Fibroblast of lung (primary cell): ENCODE results near the gene HHIPL1. TPM values are rescaled to one million over a fixed set of nuclear protein-coding genes. Genes with fewer than 3 reads are reported as not detected.

Experiments used
- DNase-seq, 2 donors: peaks; one replicate each; pipeline versions ENCODE4 v3.0.0 to v3.0.0-alpha.2; 2010; ENCODE audit warnings: low read depth in 2 of 2
- H2AFZ ChIP-seq: 2 replicates; pipeline ENCODE4 v1.5.1; 2012; ENCODE audit warnings: low read length, control low read depth, inconsistent platforms
- H3K27ac ChIP-seq: 2 replicates; pipeline ENCODE4 v1.5.1; 2011; ENCODE audit warnings: low read length, control low read depth; ENCODE audit not compliant: insufficient read depth
- H3K27me3 ChIP-seq: 2 replicates; pipeline ENCODE4 v1.5.1; 2011; ENCODE audit warnings: mild to moderate bottlenecking, low read length; ENCODE audit not compliant: control insufficient read depth, insufficient read depth
- H3K36me3 ChIP-seq: 2 replicates; pipeline ENCODE4 v1.5.1; 2011; ENCODE audit warnings: low read length; ENCODE audit not compliant: control insufficient read depth, insufficient read depth
- H3K4me1 ChIP-seq: 2 replicates; pipeline ENCODE4 v1.5.1; 2011; ENCODE audit warnings: low read length; ENCODE audit not compliant: control insufficient read depth, insufficient read depth; ENCODE audit errors: extremely low read depth
- H3K4me2 ChIP-seq: 2 replicates; pipeline ENCODE4 v1.5.1; 2011; ENCODE audit warnings: low read length, control low read depth; ENCODE audit not compliant: insufficient read depth; ENCODE audit errors: extremely low read depth
- H3K4me3 ChIP-seq, 4 experiments: fragments of 200-600 bp in 1 of 4; sonication (generic) in 1 of 4; replicated peaks in 1 of 4; 2 replicates each; pipeline ENCODE4 v1.5.1; 2011 to 2016; ENCODE audit warnings: low read length in 4 of 4, low read depth in 3 of 4, mild to moderate bottlenecking in 3 of 4, control low read depth in 2 of 4, inconsistent platforms in 1 of 4, mixed read lengths in 1 of 4; ENCODE audit not compliant: insufficient read depth in 1 of 4; ENCODE audit errors: control extremely low read depth in 1 of 4
- H3K79me2 ChIP-seq: 2 replicates; pipeline ENCODE4 v1.5.1; 2012; ENCODE audit warnings: mild to moderate bottlenecking, low read length, inconsistent platforms; ENCODE audit not compliant: control insufficient read depth, insufficient read depth
- H3K9ac ChIP-seq: 2 replicates; pipeline ENCODE4 v1.5.1; 2011; ENCODE audit warnings: mild to moderate bottlenecking, low read length, control low read depth; ENCODE audit not compliant: insufficient read depth
- H3K9me3 ChIP-seq: 2 replicates; pipeline ENCODE4 v1.5.1; 2012; ENCODE audit warnings: low read depth, low read length; ENCODE audit not compliant: control insufficient read depth, insufficient read depth
- H4K20me1 ChIP-seq: 2 replicates; pipeline ENCODE4 v1.5.1; 2011; ENCODE audit warnings: low read length; ENCODE audit not compliant: control insufficient read depth, insufficient read depth; ENCODE audit errors: extremely low read depth
- CTCF ChIP-seq, 2 donors: IDR thresholded peaks in 1 of 2; conservative IDR thresholded peaks in 1 of 2; 1 replicate in 1 of 2; 2 replicates in 1 of 2; pipeline ENCODE4 v1.5.1; 2011 to 2012; ENCODE audit warnings: low read length in 2 of 2, control low read depth in 1 of 2, inconsistent platforms in 1 of 2, low read depth in 1 of 2, mild to moderate bottlenecking in 1 of 2
- EZH2 ChIP-seq: IDR thresholded peaks from 2 replicates; pipeline ENCODE4 v1.5.1; 2012; ENCODE audit warnings: low read length, control low read depth, mild to moderate bottlenecking; ENCODE audit errors: missing control alignments
- polyA plus RNA-seq, 2 donors: library from polyadenylated mRNA; depleted of rRNA in 1 of 2; stranded (reverse) in 1 of 2; unstranded in 1 of 2; fragments of >200 nt; gene quantifications; 2 replicates each; pipeline ENCODE4 v1.2.1, GENCODE V29; 2011 to 2012; ENCODE audit warnings: missing spikeins in 1 of 2
- total RNA-seq: library from RNA; depleted of rRNA; stranded (reverse); fragments of >200 nt; gene quantifications from 2 replicates; pipeline ENCODE4 v1.2.1, GENCODE V29; 2014

Gene HHIPL1
- total and polyA plus RNA-seq, 2 donors (not counting 1 experiment from before 2014, with no cell fraction given): 1.5 to 9.9 TPM

- Histone ChIP-seq H3K4me2 (no peak overlapping the region), H3K27me3 (no peaks in the 10 kb centered on the region), H3K27ac (no peak overlapping the region), H2AFZ (no peak overlapping the region), H3K36me3 (no peaks in the 10 kb centered on the region), H3K79me2 (no peaks in the 10 kb centered on the region), H3K9ac (no peak overlapping the region), H3K9me3 (no peaks in the 10 kb centered on the region), H3K4me3 (no peak overlapping the region), H3K4me1 (no peaks in the 10 kb centered on the region), H4K20me1 (no peaks in the 10 kb centered on the region)
- DNase-seq: no peak
- TF ChIP-seq CTCF (conservative IDR thresholded peaks at IDR 0.05 in 1 of 2, IDR thresholded peaks at IDR 0.05 in 1 of 2; ENCODE audit: low read depth in 1 of 2, low read length in 2 of 2) (no peak), EZH2 (no peak)
Measured at GRCh38 chr14:99673305-99674063, 28.6 kb downstream of the HHIPL1 start.

- Histone ChIP-seq H3K79me2 (no peaks in the 10 kb centered on the region), H3K4me2 (no peak overlapping the region), H3K4me3 (no peak overlapping the region), H3K9me3 (no peaks in the 10 kb centered on the region), H3K27me3 (no peaks in the 10 kb centered on the region), H2AFZ (no peak overlapping the region), H3K27ac (no peak overlapping the region), H4K20me1 (no peaks in the 10 kb centered on the region), H3K9ac (no peak overlapping the region), H3K36me3 (no peaks in the 10 kb centered on the region), H3K4me1 (no peaks in the 10 kb centered on the region)
- no peak for TF ChIP-seq CTCF (conservative IDR thresholded peaks at IDR 0.05 in 1 of 2, IDR thresholded peaks at IDR 0.05 in 1 of 2; ENCODE audit: low read depth in 1 of 2, low read length in 2 of 2)
- TF ChIP-seq EZH2: no peak
- DNase-seq: no peak
Measured at GRCh38 chr14:99674064-99674650, 29.2 kb downstream of the HHIPL1 start.

GRCh38 chr14:99674776-99675381, 29.9 kb downstream of the HHIPL1 start:
- TF ChIP-seq CTCF (conservative IDR thresholded peaks at IDR 0.05 in 1 of 2, IDR thresholded peaks at IDR 0.05 in 1 of 2; ENCODE audit: low read depth in 1 of 2, low read length in 2 of 2) (no peak), EZH2 (no peak)
- H3K4me1 ChIP-seq: no peaks in the 10 kb centered on the region
- H3K27ac ChIP-seq: no peak overlapping the region

More at GRCh38 chr14:99674776-99675381, 29.9 kb downstream of the HHIPL1 start:
- no peaks in the 10 kb centered on the region for H4K20me1 ChIP-seq
- no peak overlapping the region for H3K4me3 ChIP-seq
- H3K4me2 ChIP-seq: no peak overlapping the region
- no peaks in the 10 kb centered on the region for H3K9me3 ChIP-seq
- no peak for DNase-seq
- H3K9ac ChIP-seq: no peak overlapping the region
- no peak overlapping the region for H2AFZ ChIP-seq
- no peaks in the 10 kb centered on the region for H3K36me3 ChIP-seq
- no peaks in the 10 kb centered on the region for H3K79me2 ChIP-seq
- no peaks in the 10 kb centered on the region for H3K27me3 ChIP-seq
